NCI-H128 (cell line): ENCODE results near the gene CRACDL.
"Not testable (repeated sequence)": the region's sequence is repeated elsewhere in the genome, so short reads cannot be mapped to it uniquely, and the experiment has no call there.

Experiments
- DNase-seq: peaks from one replicate; lab custom pipeline; 2025; ENCODE audit not compliant: unreplicated experiment; lab: John Stamatoyannopoulos, UW

Gene CRACDL

GRCh38 chr2:98759338-98759737 is 176.7 kb downstream of the CRACDL start:
- DNase-seq = no peak

- no peak for DNase-seq
Measured at GRCh38 chr2:98757904-98758421, 178.1 kb downstream of the CRACDL start.

- no peak for DNase-seq
Measured at GRCh38 chr2:98753801-98754200, 182.2 kb downstream of the CRACDL start.

- not testable (repeated sequence) for DNase-seq
Measured at GRCh38 chr2:98752711-98753110, 183.3 kb downstream of the CRACDL start.

- DNase-seq = no peak
Measured at GRCh38 chr2:98751748-98752147, 184.3 kb downstream of the CRACDL start.

GRCh38 chr2:98750593-98751282 is 185.3 kb downstream of the CRACDL start:
- DNase-seq = no peak

GRCh38 chr2:98749066-98749450 is 187.0 kb downstream of the CRACDL start:
- DNase-seq = no peak

- DNase-seq = no peak
Measured at GRCh38 chr2:98748292-98749065, 187.5 kb downstream of the CRACDL start.

- DNase-seq = no peak
Measured at GRCh38 chr2:98747888-98748287, 188.1 kb downstream of the CRACDL start.

GRCh38 chr2:98746426-98746825 is 189.6 kb downstream of the CRACDL start:
- no peak for DNase-seq

GRCh38 chr2:98744595-98744994 is 191.4 kb downstream of the CRACDL start:
- DNase-seq = no peak
